Right lobe of liver (tissue), 4 donors: ENCODE results near the gene DACT3.
A peak's percentile ranks its signal among the peaks of the same experiment; 100 is the strongest.

Source experiments
- POLR2A ChIP-seq: fragments of 450-650 bp; IDR thresholded peaks from one replicate; pipeline ENCODE4 v1.6.1; 2017; ENCODE audit warnings: antibody characterized with exemption, mild to moderate bottlenecking
- TF ChIP-seq, protein P1 (sequence below), 4 donors: fragments of 200-600 bp in 3 of 4; fragments of 450-650 bp in 1 of 4; IDR thresholded peaks; one replicate each; pipeline versions ENCODE4 v1.5.1 to v1.8.0; 2016 to 2022; ENCODE audit warnings: antibody characterized with exemption in 4 of 4, mild to moderate bottlenecking in 2 of 4
- donor health status: DM: no; HTN: no; CAD: no.
- donor health status: DM: no; HTN: no; CAD: no.
- donor health status: DM: no; HTN: yes; CAD: no.

DNA sequence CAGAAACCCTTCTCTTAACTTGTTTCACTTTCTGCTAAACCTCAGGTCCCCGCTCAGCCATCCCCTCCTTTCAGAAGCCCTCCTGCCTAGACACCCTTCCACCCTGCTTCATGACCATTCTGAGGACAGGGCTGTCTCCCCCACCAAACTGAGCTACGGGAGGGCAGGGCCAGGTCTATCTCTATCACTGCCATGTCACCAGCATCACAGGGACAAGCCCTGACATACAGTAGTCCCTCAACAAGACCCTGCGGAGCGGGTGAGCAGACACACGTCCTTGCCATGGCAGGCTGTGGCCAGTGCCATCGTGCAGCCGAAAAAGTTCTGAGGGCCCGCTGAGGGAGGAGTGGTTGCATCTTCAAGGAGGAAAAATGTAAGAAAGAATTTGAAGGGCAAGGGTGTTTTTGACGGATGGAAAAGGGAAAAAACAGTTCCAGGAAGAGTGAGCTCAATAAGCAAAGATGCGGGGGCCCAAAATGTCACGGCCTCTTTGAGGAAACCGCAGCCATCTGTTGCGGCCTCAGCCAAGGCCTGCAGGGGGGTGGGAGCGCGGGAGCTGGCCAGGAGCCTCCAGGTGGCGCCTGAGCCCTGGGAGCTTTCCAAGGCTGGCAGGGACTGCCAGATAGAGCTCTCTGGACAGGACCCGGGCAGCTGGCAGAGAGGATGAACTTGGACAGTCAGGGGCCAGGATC lies 44.2 kb downstream of the DACT3 start:
- TF ChIP-seq, protein P1, sequence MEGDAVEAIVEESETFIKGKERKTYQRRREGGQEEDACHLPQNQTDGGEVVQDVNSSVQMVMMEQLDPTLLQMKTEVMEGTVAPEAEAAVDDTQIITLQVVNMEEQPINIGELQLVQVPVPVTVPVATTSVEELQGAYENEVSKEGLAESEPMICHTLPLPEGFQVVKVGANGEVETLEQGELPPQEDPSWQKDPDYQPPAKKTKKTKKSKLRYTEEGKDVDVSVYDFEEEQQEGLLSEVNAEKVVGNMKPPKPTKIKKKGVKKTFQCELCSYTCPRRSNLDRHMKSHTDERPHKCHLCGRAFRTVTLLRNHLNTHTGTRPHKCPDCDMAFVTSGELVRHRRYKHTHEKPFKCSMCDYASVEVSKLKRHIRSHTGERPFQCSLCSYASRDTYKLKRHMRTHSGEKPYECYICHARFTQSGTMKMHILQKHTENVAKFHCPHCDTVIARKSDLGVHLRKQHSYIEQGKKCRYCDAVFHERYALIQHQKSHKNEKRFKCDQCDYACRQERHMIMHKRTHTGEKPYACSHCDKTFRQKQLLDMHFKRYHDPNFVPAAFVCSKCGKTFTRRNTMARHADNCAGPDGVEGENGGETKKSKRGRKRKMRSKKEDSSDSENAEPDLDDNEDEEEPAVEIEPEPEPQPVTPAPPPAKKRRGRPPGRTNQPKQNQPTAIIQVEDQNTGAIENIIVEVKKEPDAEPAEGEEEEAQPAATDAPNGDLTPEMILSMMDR (IDR thresholded peaks at IDR 0.05) = peak; percentile 28 to 56 (median 46)
- TF ChIP-seq POLR2A = no peak
